SIG-M5 (cell line): ENCODE results near the gene FBXL16.
"Not testable (repeated sequence)": the region's sequence is repeated elsewhere in the genome, so short reads cannot be mapped to it uniquely, and the experiment has no call there.

ENCODE experiments used
- DNase-seq: peaks from one replicate; lab custom pipeline; 2025; lab: John Stamatoyannopoulos, UW

The FBXL16 gene

DNA sequence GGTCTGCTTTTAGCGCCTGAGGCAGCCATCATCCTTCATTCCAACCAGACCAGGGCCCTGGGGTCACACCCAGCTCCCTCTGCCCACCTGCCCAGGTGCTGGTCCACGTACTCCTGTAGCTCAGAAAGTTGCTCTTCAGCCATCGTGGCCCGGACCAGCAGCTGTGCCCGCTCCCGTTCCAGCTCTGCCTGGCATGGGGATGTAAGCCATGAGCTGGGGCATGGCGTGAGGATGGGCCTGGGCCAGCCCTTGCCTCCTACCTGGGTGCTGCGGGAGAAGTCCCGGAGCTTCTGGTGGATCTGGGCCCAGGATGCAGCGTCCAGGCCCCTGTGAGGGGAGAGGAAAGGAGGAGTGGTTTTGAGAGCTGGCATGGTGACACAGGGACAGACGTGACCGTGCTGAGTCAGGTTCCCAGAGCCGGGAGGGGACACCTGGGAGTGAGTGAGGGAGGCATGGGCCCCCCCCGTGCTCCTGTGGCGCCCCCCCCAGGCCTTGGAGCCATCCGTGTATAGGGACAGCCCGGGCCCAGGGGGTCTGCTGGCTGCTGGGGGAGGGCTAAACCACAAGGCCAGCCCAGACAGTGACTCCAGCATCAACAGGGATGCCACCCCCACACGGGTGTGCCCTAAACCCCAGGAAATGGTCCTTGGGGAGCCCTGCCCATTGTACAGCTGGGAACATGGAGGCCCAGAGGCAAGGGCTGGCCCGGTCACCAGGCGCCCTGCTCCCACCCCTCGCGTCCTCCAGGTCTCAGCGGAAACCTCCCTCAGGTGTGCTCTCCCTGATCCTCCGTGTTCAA lies 17.4 kb upstream of the FBXL16 start:
- no peak for DNase-seq

DNA sequence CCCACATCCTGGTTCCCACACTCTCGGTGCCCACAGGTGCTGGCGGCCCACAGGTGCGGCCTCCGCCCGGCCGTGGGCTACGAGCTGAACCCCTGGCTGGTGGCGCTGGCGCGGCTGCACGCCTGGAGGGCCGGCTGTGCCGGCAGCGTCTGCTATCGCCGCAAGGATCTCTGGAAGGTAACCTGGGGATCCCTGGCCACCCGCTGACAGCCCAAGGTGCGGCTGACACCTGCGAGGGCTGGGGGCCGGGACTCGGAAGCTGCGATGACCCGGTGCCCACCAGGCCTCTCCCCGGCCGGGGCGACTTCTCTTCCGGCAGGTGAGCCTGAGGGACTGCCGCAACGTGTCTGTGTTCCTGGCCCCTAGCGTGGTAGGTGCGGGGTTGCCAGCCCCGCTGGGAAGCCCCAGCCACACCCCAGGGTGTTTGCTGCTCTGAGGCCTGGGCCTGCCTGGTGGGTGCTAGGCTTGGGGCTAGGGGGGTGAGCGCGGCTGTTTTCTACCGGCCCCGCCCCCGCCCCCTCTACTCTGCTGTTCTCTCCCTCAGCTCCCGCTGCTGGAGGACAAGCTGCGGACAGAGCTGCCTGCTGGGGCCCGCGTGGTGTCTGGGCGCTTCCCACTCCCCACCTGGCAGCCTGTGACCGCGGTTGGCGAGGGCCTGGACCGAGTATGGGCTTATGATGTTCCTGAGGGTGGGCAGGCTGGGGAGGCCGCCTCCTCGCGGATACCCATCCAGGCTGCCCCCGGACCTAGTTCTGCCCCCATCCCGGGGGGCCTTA lies 16.4 kb upstream of the FBXL16 start:
- DNase-seq: no peak

DNA sequence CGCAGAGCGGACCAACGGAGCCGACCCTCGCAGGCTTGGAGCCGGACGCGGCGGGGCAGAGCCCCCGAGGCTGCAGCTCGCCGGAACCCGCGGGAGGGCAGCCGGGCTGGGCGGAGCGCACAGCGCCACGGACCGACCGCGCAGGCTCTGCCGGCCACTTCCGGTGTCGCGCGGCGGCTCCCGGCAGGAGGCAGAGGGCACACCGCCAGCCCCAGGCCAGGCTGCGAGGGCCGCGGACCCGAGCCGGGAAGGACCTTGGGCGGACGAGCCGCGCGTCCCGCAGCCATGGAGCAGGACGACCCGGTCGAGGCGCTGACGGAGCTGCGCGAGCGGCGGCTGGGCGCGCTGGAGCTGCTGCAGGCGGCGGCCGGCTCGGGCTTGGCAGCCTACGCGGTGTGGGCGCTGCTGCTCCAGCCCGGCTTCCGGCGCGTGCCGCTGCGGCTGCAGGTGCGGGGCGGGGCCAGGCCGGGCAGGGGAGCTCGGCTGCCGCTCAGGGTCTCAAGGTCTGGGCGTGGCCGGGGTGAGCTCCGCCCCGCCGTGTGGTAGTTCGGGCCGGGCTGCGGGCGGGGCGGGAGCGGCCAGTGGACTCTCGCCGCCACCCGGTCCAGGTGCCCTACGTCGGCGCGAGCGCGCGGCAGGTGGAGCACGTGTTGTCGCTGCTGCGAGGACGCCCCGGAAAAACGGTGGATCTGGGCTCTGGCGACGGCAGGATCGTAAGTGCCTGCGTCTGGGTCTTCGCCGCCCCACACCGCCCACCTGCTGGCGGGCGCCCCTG lies 15.6 kb upstream of the FBXL16 start, which contains the start of gene ANTKMT:
TSS of gene ANTKMT (plus strand) at position 157 of the 775 bp plus-strand sequence. CDS start at position 286, 129 bp downstream.
- no peak for DNase-seq

DNA sequence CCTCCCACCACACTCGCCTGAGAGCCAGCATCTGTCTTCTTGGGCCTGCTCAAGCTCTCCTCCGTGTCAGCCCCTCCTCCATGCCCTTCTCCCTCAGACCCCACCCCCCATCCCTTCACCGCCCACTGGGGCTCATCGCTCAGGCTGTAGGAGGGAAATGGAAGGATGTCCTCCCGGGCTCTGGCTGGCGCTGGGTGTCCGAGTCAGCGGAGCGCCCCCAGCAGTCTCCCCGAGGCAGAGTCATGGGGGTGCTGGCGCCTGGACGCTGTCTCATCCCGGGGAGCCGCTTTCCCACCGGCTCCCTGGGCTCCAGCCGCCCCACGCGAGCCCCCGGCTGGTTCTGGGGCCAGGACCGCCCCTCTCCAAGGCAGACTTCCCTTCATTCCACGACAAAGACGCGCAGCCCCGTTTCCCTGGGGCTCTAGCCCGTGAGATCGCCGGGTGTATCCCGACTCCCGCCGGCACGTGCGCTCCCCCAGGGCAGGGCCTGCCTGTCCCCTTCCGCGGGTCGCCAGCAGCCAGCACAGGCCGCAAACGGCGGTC lies 14.9 kb upstream of the FBXL16 start:
- DNase-seq: no peak

DNA sequence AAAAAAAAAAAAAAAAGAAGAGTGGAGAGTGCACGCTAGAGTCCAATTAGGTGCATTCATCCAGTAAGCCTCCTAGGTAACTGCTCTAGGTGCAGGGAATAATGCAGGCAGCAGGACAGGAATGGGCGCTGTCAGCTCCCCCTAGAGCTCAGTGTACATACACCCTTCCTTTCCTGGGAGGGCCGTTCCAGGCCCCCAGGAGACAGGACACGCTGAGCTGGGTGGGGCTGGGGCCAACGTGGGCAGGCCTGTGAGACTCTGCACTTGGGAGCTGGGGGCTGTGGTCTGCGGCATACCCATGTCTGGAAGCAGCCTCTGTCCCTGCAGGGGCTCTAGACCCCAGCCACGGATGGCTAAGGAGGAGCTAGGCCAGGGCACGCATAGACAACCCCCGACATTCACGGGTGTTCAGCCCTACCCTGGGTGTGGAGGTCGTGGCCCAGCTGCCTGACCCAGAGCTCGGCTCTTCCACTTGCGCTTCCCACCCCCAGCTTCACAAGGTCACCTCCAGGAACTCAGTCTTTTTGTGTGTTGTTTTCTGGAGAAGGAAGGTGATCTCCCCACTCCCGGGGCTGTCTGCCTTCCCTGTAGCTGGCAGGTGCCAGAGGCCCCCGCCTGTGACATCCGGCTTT lies 14.3 kb upstream of the FBXL16 start:
- DNase-seq: no peak

DNA sequence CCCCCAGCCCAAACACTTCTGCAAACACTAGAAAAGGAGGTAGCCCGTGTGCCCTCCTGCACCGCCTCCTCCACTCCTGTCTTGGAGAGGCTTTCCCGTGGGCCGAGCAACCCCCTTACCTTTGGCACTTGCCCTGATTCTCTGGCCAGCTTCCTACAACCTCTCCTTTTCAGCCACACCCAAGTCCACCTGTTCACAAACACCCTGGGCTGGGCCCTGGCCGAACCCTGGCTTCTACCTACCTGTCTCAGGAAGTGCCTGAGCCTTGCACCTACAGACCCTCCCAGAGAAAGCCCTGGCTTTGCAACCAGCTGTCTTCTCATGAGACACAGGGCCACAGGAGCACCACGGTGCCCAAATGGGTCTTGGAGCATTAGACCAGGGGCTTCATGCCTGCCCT lies 13.3 kb upstream of the FBXL16 start:
- DNase-seq: no peak

DNA sequence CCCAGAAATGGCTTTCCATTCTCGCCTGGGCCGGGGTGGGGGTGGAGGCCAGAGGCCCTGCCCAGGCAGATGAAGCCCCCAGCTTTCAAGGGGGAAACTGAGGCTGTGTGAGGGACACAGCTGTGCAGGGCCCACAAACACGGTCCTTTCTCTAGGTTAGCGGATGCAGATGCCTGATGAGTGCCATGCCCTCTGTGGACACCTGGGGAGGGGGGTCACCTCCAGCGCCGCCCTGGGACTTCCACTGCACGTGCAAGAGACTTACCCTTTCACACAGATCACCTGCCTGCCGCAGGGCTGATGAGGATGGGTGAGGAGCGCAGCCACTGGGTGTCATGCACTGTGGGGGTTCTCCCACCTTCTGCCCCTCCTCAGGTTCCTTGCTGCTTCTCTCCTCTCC lies 12.8 kb upstream of the FBXL16 start:
- no peak for DNase-seq

DNA sequence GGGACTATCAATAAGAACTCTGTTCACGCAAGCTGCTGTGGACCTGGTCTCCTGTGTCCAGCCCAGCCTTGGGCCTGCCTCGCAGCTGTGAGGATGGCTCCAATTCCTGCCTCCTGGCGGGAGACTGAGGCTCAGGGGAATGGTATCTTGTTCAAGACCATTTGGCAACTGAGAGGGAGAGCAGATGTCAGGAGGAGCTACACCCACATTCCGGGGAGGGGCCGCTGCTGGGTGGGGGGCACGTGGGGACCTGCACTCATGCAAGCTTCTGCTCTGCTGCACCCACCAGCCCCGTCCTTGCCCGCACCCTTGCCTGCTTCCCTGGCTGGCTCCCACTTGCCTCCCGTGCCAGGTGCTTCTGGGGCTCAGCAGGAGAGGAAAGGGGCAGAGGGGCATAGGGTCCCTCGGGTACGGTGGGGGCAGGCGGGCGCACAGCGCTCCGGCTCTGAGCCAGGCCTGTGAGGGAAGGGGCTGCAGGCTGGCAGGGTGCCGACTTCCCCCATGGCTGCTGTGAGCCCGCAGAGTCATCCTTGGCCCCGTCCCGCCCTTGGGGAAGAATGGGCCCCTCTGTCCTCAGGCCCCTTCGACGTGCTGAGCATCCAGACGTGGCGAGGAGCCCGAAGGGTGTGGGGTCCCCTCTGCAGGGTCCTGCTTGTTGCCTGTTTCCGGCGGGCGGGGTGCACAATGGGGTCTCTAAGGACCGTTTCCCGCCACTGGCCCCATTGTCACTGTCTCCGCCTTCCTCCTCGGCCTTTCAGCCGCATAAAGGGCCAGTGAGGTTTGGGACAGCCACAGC lies 12.0 kb upstream of the FBXL16 start:
- no peak for DNase-seq

DNA sequence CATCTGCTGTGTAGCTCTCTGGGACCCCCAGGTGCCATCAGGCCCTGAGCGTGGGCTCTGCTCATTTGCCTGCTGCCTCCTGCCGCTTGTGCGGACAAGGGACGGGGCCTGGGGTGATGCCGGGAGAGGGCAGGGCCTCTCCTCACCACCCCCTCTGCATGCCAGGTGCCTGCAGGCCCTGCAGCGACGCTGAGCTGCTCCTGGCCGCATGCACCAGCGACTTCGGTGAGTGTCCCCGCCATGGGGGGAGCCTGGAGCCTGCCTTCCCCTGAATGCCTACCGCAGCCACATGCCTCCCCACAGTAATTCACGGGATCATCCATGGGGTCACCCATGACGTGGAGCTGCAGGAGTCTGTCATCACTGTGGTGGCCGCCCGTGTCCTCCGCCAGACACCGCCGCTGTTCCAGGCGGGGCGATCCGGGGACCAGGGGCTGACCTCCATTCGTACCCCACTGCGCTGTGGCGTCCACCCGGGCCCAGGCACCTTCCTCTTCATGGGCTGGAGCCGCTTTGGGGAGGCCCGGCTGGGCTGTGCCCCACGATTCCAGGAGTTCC lies 11.2 kb upstream of the FBXL16 start:
- DNase-seq: no peak

DNA sequence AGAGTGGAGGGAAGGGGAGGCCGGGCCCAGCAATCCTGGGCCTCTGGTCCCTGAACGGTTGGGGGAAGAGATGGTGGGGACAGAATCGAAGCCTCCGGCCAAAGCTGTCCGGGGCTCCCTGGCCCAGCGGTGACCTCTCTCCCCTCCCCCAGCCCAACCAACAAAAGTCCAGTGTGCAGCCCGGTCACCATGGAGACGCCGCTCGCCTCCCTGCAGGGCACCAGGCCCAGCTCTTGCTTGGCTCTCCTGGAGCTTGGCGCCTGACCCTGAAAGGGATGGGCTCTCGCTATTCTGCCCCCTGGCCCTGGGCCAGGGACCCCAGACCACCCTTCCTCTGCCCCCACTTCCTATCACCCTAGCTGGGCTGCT lies 10.6 kb upstream of the FBXL16 start:
- DNase-seq: no peak

DNA sequence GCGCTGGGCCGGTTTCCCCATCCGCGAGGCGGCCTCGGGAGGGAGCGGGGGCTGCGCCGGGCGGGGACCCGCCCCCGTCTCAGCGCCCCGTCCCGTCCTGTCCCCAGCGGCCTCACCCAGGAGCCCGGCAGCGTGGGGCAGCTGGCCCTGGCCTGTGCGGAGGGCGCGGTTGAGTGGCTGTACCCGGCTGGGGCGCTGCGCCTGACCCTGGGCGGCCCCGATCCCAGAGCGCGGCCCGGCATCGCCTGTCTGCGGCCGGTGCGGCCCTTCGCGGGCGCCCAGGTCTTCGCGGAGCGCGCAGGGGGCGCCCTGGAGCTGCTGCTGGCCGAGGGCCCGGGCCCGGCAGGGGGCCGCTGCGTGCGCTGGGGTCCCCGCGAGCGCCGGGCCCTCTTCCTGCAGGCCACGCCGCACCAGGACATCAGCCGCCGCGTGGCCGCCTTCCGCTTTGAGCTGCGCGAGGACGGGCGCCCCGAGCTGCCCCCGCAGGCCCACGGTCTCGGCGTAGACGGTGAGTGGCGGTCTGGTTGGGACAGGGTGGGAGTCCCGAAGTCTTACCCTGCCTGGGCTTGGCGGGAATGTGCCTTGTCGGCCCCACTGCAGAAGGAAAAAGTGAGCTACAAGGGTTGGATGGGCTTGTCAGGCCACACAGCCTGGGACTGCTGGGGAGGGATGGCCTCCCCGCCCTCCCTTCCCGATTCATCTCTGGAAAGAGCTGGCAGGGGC lies 10.0 kb upstream of the FBXL16 start:
- no peak for DNase-seq

DNA sequence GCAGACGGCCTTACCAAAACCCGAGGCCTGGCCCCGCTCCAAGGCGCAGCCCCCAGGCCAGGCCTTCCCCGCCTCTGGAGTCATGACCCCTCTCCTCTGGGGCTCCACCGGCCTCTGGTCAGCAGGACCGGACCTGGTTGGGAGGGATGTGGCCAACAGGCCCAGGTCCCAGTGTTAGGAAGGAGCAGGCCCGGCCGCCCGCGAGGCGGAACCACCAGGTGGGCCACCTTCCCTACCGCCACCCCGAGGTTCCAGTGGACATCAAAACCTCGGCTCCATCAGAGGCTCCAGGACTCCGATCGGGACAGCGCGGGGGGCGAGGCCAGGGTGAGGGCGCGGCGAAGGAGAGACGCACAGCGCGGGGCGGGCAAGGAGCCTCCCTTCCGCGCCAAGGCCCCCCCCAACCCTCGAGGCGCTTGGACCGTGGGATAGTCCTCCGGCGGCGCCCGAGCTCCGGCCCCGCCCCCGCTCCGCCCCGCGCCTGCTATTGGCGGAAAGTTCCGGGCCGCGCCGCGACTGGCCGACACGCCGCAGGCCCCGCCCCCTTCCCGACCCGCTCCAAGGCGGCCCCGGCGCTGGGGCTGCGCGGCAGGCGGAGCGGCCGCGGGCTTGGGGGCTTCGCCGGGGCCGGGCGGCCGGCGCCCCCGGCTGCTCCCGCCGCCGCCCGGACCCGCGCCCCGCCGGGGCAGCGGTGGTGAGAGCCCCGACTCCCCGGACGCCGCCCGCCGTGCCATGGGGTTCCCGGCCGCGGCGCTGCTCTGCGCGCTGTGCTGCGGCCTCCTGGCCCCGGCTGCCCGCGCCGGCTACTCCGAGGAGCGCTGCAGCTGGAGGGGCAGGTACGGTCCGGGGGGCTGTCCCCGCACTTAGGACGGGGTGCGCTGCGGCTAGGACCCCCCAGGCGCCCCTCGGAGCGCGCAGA lies 9.2 kb upstream of the FBXL16 start, which contains the start of gene METRN:
TSS of gene METRN (plus strand) at position 561 of the 919 bp plus-strand sequence. CDS start at position 733, 172 bp downstream.
- DNase-seq: no peak

DNA sequence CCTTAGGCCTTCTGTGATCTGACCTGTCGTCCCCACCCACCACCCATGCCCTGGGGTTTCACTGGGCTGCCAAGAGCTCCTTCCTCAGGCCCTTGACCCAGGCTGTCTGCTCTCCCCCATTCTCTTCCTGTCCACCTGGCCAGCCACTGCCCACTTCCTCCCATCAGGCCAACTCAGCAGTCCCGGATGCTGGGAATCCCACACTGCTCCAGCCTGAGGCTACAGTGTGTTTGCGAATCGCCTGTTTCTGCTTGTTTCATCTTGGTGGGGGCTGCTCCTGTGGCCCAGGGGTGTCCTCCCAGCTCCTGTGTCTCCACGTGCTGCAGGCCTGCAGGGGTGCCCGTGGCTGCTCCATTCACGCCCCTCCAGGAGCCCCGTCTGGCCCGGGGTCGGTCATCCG lies 8.5 kb upstream of the FBXL16 start:
- no peak for DNase-seq

DNA sequence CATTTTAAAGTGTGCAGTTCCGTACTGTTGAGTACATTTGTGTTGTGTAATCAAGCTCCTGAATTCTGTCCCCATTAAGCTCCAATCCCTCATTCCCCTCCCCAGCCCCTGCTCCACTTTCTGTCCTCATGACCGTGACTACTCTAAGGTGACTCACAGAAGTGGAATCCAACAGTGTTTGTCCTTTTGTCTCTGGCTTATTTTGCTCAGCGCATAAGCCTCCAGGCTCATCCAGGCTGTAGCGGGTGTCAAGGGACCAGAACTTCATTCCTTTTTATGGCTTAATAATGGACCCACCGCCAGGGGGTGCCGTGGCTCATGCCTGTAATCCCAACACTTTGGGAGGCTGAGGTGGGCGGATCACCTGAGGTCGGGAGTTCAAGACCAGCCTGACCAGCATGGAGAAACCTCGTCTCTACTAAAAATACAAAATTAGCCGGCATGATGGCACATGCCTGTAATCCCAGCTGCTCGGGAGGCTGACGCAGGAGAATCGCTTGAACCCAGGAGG lies 7.2 kb upstream of the FBXL16 start:
- not testable (repeated sequence) for DNase-seq

DNA sequence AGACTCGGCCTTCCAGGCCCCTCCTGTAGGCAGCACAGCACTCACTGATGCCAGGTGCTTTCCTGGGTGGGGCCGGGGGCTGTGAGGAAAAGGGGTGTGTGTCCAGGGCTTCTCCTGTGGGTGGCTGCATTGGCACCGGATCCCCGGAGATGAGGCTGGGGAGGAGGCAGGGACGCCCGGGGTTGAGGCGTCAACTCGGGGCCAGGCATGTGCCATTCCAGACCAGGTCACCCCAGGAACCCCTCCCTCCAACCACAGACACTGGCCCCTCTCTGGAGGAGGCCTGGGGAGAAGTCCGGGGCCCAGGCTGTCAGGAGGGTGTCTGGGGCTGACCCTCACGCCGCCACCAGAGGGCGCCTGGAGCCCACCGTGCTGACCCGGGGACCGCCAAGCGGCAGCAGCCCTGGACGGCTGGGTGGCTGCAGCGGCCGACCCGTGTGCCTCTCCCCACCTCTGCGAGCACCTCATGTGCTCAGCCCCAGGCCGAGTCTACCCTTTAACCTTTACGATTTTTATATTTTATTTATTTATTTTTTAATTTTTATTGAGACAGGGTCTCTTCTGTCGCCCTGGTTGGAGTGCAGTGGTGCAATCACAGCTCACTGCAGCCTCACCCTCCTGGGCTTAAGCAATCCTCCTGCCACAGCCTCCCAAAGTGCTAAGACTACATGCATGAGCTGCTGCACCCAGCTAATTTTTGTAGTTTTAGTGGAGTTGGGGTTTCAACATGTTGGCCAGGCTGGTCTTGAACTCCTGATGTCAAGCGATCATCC lies 6.1 kb upstream of the FBXL16 start:
- no peak for DNase-seq

DNA sequence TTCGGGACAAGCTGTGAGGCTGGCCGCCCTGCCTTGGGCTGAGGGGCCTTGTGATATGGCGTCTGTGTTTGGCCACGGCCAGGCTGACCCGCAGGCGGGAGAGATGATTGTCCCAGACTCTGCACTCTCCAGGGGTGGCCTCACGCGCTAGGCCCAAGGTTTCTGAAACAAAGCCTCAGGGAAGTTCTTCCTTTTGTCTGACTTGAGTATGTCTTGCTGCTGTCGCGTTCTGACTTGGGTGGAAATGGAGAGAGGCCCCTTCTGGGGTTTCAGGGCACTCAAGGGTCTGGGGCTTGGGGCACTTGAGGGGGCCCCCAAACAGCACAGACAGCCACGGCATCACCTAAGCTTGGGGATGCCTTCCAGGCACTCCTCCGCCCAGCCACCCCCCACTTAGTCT lies 5.5 kb upstream of the FBXL16 start:
- DNase-seq: no peak

DNA sequence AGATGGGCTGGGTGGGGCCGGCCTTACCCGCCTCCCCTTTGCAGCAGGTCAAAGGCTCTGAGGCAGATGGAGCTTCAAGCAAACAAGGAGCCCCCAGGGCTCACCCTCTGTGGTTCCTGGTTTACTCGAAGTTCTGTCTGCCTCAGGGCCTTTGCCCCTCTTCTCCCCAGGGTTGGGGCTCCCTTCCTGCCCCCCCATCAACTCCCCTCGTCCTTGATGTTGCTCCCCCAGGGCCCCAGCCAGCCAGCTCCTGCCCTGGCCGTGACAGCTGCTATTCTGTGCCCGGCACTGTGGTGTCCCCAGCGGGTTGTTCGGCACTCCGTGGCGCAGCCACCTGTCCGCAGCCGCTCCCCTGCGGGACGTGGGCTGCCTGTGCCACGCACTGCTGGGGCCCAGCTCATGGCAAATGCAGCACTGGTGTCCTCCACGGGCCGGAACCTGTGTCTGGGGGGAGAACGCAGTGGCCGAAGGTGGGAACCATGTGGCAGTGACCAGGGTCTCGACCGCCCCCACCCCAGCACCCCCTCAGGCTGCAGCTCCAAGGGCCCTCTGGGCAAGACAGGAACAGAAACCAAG lies 5.0 kb upstream of the FBXL16 start:
- DNase-seq: no peak
